DND-41 (cell line): ENCODE measurements around the gene TOMM5.

Source experiments
- CTCF ChIP-seq: IDR thresholded peaks from 2 replicates; pipeline ENCODE4 v1.5.1; 2012; ENCODE audit warnings: borderline replicate concordance, low read length, moderate library complexity, mild to moderate bottlenecking; ENCODE audit not compliant: poor library complexity, severe bottlenecking; ENCODE audit errors: extremely low read depth
- EZH2 ChIP-seq: IDR thresholded peaks from 3 replicates; pipeline ENCODE4 v1.6.1; 2012; ENCODE audit warnings: borderline replicate concordance, low read depth, mild to moderate bottlenecking, moderate library complexity, low read length, inconsistent platforms; ENCODE audit not compliant: severe bottlenecking

- TF ChIP-seq CTCF (no peak), EZH2 (no peak)
Observed at GRCh38 chr9:37555786-37556185, 36.6 kb downstream of the TOMM5 start.
